GM12873 (cell line): Measurements from ENCODE around the gene TMEM217.
A peak's percentile ranks its signal among the peaks of the same experiment; 100 is the strongest.

Experiments used
- CTCF ChIP-seq: IDR thresholded peaks from 2 replicates; pipeline ENCODE4 v1.5.1; 2012; ENCODE audit warnings: low read depth, mild to moderate bottlenecking, moderate library complexity, low read length, control low read depth; ENCODE audit not compliant: insufficient read depth; ENCODE audit errors: missing control alignments

The TMEM217 gene

DNA sequence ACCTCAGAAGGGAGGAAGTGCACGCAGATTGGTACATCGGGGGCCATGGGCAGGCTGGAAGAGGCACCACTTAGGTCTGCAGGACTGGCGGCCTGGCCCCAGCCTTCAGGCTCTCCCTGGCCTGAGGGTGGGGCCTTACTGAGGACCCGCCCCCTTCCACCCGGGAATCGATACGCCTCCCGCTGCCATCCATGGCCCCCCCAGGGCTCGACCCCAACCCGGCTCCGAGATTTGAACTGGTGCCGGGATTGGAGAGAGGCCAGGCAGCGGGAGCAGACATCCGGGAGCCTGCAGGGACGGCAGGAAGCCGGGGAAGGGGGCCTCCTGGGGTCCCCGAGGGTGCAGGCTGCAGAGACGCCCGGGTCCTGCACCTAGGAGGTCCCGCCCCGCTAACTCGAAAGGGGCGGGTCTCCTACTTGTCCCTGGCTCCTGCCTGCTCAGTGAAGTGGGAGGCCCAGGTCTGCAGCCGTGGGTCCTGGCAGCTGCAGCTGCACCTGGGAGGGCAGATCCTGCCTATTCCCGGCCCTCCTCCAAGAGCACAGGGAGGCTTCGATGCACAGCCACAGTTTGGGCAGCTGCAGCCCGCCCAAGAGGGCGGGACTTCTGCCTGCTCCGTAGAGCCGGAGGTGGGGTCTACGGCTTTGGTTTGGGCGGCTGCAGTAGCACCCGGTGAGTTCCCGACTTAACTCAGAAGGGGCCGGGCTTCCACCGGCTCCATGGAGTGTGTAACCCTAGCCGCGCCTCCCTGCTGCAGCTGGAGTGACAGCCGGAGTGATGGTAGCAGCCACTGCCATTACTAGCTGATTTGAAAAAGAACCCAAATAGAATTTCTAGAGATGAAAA lies 35.6 kb downstream of the TMEM217 start:
- TF ChIP-seq CTCF = no peak

DNA sequence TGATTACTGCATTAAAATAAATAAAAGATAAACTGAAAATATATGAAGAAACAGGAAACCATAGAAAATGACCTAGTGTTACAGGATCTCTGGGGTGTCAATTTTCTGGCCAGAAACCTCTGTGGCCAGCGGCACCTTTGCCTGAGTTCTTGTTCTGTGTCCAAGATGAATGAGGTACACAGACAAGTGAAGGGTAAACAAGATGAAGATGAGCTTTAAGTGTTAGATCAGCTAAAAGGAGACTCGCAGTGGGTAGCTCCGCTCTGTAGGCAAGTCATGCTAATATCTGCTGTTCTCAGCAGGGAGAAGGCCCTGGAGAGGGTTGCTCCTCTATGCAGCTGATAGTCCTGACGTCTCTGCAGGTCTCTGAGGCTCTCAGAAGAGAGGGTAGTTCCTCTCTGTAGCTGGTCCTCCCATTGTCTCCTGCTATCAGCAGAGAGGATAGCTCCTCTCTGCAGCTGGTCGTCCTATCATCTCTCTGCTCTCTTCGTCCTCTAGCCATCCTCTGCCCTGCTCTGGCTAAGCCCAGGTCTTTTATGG lies 36.3 kb downstream of the TMEM217 start:
- TF ChIP-seq CTCF = no peak

- TF ChIP-seq CTCF = no peak
Observed at GRCh38 chr6:37218511-37218910, 39.4 kb downstream of the TMEM217 start.

- no peak for TF ChIP-seq CTCF
Observed at GRCh38 chr6:37218061-37218460, 39.9 kb downstream of the TMEM217 start.

- TF ChIP-seq CTCF = no peak
Observed at GRCh38 chr6:37212268-37212667, 45.7 kb downstream of the TMEM217 start.

DNA sequence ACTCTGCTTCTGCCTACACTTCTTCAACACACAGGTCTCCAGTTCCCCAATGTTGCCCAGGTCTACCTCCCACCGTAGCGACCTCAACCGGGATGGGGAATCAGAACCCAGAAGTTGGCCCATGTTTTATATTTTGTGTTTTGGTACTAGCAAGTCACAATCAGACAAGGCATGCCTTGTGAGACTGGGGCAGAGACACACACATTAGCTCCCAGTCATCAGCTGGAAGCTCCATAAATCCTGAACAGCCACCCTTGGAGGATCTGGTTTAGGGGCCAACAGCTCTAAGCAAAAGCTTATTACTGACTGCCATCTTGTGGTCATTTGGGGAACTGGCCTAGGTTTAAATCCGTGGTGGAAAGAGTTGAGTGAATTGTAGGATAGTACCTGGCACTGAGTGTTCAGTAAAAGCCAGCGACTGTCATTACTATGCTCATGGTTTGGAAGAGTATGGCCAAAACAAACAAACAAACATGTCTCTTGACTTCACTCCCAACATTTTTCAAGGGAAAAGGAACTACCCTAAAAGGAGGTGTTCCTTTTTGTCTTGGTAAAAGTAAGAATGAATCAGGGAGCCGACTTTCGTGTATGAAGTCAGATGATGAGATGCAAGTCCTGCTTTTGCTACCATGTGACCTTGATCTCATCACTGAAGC lies 47.5 kb downstream of the TMEM217 start:
- TF ChIP-seq CTCF = peak; percentile 90

DNA sequence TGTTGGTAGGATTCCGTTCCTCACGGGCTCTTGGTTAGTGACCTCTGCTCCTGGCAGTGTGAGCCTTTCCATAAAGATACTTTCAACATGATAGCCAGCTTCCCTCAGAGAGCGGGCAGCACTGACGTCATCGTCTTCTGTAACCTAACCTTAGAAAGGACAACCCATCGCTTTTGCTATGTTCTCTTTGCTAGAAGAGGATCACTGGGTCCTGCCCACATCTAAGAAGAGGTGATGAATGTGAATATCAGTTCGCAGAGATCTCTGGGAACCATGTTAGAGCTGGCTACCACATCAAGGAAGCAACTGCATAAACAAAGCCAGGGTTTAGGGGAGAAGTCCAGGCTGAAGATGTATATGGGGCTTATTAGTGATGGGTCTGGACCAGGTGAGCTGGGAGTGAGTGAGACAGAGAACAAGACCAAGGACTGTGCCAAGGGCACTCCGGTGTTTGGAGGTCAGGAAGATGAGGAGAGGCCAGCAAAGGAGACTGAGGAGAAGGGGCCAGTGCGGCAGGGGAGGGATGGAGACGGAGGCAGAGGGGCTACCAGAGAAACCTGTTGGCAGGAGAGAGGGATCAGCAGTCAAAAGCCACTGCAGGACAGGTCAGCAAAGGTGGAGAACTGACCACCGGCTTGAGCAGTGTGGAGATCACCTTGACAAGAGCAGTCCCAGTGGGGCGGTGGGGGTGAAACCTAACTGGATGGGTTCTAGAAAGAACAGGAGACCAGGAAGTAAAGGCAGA lies 48.3 kb downstream of the TMEM217 start:
- TF ChIP-seq CTCF = no peak
